BJ (cell line): ENCODE results near the gene DTNA. TPM values are rescaled to one million over a fixed set of nuclear protein-coding genes. Genes with fewer than 3 reads are reported as not detected.

Source experiments
- CTCF ChIA-PET: fragments of 350-600 bp; formaldehyde crosslinking; extraction: SDS; loops from one replicate; lab custom pipeline; 2021; ENCODE audit warnings: antibody characterized with exemption, inconsistent platforms; lab: Yijun Ruan, JAX
- POLR2A ChIA-PET: fragments of 300-600 bp; sonication (Branson Sonifier 250); formaldehyde crosslinking; extraction: SDS; loops from one replicate; lab custom pipeline; 2021; ENCODE audit warnings: antibody characterized with exemption; lab: Charles Lee
- DNase-seq: peaks from one replicate; pipeline ENCODE4 v3.0.0-alpha.2; 2011; ENCODE audit warnings: low read depth
- H3K27me3 ChIP-seq: 2 replicates; pipeline ENCODE4 v1.6.0; 2011; ENCODE audit warnings: low read length; ENCODE audit not compliant: control insufficient read depth, insufficient read depth
- H3K36me3 ChIP-seq: 2 replicates; pipeline ENCODE4 v1.5.1; 2011; ENCODE audit warnings: low read length; ENCODE audit not compliant: control insufficient read depth, insufficient read depth
- H3K4me3 ChIP-seq: 2 replicates; pipeline ENCODE4 v1.5.1; 2011; ENCODE audit warnings: low read depth, mild to moderate bottlenecking, control low read depth, low read length
- polyA plus RNA-seq: library from polyadenylated mRNA; depleted of rRNA; stranded (reverse); fragments of >200 nt; gene quantifications from 2 replicates; pipeline ENCODE4 v1.2.3, GENCODE V29; 2011
- TF ChIP-seq, protein P1 (sequence below): IDR thresholded peaks from 2 replicates; pipeline ENCODE4 v1.5.1; 2011; ENCODE audit warnings: low read depth, mild to moderate bottlenecking, control low read depth, inconsistent platforms, low read length, moderate library complexity; ENCODE audit not compliant: insufficient read depth

The DTNA gene
- polyA plus RNA-seq, 1 experiment, result 4.9 TPM

DNA sequence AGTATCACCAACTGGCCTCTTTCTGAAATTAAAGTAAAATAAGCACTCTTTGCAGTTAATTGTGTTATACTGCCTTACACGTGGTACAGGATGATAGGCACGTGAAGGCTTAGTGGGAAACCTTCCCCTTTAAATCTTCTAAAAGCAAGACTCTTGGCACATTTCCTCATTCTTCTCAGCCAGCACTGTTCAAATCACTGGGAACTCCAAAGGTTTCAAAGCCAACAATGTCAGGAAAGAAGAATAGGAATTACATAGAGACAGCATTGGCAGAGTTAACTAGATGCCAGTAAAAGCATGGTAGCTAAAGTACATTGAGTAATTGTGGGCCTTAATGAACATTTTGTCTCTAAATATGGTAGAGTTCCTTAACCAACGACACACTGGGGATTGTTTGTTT, 96.4 kb downstream of the DTNA start:
- Histone ChIP-seq H3K36me3 (no peaks in the 10 kb centered on the region), H3K27me3 (no peaks in the 10 kb centered on the region; the same call in 1 of the 2 replicates), H3K4me3 (no peak overlapping the region)
- TF ChIP-seq, protein P1, sequence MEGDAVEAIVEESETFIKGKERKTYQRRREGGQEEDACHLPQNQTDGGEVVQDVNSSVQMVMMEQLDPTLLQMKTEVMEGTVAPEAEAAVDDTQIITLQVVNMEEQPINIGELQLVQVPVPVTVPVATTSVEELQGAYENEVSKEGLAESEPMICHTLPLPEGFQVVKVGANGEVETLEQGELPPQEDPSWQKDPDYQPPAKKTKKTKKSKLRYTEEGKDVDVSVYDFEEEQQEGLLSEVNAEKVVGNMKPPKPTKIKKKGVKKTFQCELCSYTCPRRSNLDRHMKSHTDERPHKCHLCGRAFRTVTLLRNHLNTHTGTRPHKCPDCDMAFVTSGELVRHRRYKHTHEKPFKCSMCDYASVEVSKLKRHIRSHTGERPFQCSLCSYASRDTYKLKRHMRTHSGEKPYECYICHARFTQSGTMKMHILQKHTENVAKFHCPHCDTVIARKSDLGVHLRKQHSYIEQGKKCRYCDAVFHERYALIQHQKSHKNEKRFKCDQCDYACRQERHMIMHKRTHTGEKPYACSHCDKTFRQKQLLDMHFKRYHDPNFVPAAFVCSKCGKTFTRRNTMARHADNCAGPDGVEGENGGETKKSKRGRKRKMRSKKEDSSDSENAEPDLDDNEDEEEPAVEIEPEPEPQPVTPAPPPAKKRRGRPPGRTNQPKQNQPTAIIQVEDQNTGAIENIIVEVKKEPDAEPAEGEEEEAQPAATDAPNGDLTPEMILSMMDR, result no peak
- ChIA-PET CTCF (no interaction called here), POLR2A (no interaction called here)
- no peak for DNase-seq

GRCh38 chr18:34807106-34807796, 97.2 kb downstream of the DTNA start:
- Histone ChIP-seq H3K27me3 (no peaks in the 10 kb centered on the region; the same call in 1 of the 2 replicates), H3K4me3 (no peak overlapping the region), H3K36me3 (no peaks in the 10 kb centered on the region)
- no peak for DNase-seq
- TF ChIP-seq, protein P1, result no peak
- CTCF ChIA-PET, result interaction anchor here (0.6 kb wide), 2 partner anchors 243 to 1030 kb away, joined by 4 to 6 read pairs; no protein-coding TSS in a partner anchor
- POLR2A ChIA-PET, result interaction anchor here (0.6 kb wide), 1 partner anchor 11 kb away, joined by 3 read pairs; no protein-coding TSS in a partner anchor

DNA sequence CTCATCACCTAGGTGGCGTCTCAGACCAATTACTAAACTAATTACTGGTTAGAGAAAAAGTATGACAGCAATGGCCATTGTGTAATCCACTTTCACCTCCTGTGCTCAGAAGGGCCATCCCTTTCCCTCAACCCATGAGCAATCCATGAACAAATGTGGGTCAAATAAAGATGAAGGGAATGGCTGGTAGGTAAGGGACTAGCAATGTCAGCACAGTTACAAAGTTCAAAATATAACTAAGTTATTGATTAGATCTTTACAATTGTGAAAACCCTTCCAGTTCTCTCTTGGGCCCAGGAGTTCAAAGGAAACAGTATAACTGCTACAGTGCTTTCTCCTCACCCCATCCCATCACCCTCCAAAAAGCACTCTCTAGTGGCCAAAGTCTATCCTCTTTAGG, 98.3 kb downstream of the DTNA start:
- POLR2A ChIA-PET, result interaction anchor here (0.6 kb wide), 1 partner anchor 12 kb away, joined by 3 read pairs; no protein-coding TSS in a partner anchor
- no peaks in the 10 kb centered on the region for H3K36me3 ChIP-seq
- CTCF ChIA-PET, result no interaction called here
- no peaks in the 10 kb centered on the region; the same call in 1 of the 2 replicates for H3K27me3 ChIP-seq
- TF ChIP-seq, protein P1, result no peak
- no peak overlapping the region for H3K4me3 ChIP-seq
- no peak for DNase-seq

DNA sequence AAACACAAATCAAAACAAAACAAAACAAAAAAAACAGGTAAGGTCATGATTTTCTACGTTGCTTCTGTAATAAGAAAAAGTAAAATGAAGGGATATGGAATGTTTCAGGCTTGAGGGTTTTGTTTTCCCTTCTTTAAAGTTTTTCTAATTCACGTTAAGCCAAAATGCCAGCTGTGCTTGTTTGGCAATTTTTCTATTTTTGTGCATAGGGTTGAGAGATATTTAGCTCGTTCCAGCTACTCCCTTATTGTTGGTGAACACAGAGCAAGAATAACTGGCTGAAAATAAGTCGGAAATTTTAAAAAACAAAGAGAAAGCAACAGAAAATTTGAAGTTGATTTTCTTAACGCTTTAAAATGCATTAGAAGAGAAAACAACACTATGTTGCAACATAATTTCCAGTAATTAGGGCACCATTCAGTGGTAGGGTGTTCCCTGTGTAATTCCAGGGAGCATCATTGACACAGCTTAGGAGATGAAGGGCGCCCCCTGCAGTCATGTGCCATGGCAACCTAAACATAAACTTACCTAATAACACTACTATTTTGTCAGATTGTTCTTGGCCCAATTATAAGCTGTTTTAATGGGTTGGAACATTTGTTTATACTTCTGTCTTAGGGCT, 99.5 kb downstream of the DTNA start:
- no peaks in the 10 kb centered on the region for H3K36me3 ChIP-seq
- TF ChIP-seq, protein P1, result peak; percentile 62
- H3K4me3 ChIP-seq, result no peak overlapping the region
- H3K27me3 ChIP-seq, result no peaks in the 10 kb centered on the region; the same call in 1 of the 2 replicates
- DNase-seq, result no peak
- POLR2A ChIA-PET, result no interaction called here
- CTCF ChIA-PET, result interaction anchor here (0.6 to 2.8 kb wide), 13 partner anchors 12 to 859 kb away, joined by 3 to 13 read pairs (median 4); no protein-coding TSS in a partner anchor

DNA sequence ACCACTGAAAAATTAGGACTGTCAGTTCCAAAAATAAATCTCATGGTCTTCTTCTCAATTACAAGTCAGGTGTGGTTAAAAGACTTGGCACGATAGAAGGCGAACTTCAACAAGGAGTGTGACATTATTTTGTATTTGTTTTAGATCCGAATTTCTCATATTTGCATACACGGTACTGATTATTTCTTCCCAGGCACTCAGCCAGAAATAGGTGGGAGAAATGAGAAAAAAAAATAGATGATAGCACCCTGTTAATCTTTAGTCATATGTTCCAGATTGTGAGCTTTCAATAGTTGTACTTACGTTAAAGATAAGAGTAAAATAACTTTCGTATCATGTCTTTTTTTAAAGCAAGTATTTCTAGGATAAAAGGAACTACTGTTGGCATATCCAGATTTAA, 106.1 kb downstream of the DTNA start:
- TF ChIP-seq, protein P1, result no peak
- POLR2A ChIA-PET, result no interaction called here
- CTCF ChIA-PET, result no interaction called here
- Histone ChIP-seq H3K27me3 (no peaks in the 10 kb centered on the region; the same call in 1 of the 2 replicates), H3K36me3 (no peaks in the 10 kb centered on the region), H3K4me3 (no peak overlapping the region)
- DNase-seq, result no peak
